SW 1271 (cell line): Measurements from ENCODE around the gene FIBCD1.

Source experiments
- DNase-seq, 2 experiments: peaks; one replicate each; lab custom pipeline; 2025; lab: John Stamatoyannopoulos, UW

The FIBCD1 gene

DNA sequence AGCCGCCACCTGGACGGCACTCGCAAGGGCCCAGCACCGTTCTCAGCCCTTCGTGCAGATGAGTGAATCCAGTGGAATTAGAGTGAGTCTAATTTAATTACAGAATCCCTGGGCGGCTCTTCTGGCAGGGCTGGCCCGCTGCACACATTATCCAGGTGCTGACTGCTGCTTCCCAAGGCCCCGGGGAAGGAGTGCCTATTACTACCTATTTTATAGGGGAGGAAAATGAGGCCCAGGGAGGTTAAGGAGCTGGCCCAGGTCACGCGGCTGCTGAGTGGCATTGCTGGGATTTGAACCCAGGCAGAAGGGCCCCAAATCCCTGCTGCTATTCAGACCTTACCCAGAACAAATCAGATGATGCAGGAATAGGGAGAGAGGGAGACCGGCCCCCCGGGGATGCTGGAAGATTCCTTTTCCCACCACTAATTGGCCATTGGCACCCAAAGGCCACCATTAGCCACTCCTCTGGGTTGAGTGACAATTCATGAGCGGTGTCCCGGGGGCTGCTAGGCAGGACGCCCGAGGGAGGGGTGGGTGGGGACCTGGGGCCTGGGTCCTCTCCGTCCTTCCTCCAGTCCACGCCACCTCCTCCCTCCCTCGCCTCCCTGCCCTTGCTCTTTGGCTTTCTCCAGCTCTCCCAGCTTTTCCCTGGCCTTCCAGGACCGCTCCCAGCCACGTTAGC is 32.2 kb downstream of the FIBCD1 start:
- DNase-seq: no peak

DNA sequence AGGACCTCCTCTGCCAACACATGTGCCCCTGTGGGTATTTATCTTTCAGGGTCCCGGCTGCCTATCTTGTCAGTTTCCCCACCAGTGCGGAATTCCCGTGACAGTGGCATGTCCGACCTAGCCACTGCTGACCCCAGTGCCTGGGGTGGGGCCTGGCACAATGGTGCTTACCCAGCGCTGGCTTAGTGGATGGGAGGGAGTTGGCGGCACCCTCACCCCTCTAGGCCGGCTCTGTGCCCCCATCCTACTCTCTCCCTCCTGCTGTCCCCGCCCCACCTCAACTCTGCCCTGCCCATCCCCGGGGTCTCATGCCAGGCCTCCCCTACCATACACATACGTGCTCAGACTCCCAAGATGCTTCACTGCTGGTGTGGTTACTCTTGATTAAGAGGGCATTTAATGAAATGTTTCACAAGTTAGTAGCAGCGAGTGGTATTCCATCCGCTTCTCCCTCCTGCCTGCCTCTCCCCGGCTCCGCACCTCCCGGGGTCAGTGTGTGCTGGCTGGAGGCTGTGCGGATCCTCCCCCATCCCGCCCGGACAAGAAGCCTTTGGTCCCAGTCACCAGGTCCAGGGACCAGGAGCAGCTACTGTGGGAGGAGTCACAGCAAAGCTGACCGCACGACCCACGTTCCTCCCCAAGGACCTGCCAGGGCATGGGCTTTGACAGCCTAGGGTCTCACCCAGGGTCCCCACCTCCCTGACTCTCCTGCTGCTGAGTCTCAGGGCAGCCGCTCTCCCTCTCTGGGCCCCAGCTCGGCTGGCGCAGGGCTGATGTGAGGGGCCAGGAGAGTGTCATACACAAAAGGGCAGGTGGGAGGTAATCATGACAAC is 32.9 kb downstream of the FIBCD1 start:
- DNase-seq: no peak

DNA sequence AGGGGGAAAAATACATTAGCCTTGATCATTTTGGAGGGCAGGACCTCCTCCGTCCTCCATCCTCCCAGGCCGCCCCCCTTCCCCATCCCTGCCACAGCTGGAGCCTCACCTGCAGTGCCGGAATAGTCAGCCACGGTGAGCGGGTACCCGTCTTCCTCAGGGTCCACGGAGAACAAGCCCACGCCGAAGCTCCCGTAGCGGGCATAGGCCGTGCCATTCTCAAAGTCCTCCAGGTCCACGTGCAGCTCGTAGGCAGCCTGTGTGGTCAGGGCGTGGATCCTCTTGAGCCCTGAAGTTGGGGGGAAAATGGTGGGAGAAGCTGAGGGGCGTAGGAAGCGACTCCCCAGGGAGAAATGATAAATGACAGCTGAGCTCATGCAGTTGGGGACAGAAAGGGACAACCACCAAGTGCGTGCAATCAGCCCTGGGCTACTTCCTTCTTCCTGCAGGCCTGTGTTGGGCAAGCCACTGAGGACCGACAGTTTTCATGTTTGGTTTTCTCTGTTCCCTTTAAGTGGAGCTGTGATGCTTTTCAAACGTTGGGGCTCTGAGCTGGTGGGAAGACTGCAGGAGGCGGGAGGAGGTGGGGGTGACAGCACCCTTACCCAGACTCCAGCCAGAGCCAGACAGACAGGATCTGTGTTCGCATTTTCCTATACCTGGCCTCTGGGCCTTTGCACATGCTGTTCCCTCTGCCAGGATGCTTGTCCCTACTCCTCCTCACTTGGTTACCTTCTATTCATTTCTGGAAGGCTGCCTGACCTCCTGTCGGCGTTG is 33.7 kb downstream of the FIBCD1 start:
- no peak for DNase-seq

DNA sequence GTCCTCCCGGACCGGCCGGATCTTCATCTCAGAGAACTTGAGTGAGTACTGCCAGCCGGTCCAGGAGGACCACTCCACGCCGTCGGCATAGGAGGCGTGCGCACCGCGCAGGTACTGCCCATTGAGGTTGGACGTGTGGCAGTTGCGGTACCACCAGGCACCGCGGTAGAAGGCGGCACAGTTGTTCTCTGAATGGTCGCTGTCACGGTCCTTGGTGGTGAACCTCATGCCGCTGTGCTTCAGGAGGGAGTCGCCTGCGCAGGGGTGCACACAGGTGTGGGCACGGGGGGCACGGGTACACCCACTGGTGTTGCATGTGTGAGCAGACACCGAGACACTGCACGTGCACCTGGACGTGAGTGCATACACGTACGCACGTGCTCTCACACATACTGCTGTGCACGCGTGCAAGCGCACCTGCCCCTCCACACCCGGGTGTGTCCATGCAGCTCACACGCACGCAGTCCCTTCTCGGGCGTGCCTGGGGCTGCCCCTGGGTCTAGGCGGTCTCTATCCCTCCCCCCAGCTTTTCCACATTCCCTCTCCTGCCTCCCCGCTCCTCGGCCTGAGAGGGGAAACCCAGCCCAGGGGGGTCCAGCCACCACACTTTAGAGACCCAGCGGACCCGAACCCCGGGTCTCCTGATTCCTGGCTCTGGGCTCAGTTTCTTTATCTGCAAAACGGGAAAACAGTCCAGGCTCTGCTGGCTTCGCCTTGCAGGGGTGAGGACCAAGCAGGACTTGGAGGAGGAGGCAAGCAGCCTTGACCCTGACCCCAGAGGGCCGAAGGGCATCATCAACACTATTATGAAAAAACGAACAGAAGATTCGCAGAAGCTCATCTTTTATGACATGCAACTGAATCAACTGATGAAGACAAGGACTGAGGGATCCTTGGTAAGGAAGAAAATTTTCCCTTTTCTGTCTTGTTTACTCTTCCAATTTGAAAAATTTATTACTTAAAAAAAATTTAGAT is 34.7 kb downstream of the FIBCD1 start:
- DNase-seq: no peak

- DNase-seq: no peak
Measured at GRCh38 chr9:130903194-130904069, 35.6 kb downstream of the FIBCD1 start.

GRCh38 chr9:130902204-130903185 is 36.6 kb downstream of the FIBCD1 start:
- no peak for DNase-seq

GRCh38 chr9:130901498-130902203 is 37.4 kb downstream of the FIBCD1 start:
- DNase-seq: no peak

GRCh38 chr9:130900701-130901497 is 38.1 kb downstream of the FIBCD1 start:
- no peak for DNase-seq

GRCh38 chr9:130899051-130899748 is 39.8 kb downstream of the FIBCD1 start:
- no peak for DNase-seq

- no peak for DNase-seq
Measured at GRCh38 chr9:130898552-130898852, 40.5 kb downstream of the FIBCD1 start.

DNA sequence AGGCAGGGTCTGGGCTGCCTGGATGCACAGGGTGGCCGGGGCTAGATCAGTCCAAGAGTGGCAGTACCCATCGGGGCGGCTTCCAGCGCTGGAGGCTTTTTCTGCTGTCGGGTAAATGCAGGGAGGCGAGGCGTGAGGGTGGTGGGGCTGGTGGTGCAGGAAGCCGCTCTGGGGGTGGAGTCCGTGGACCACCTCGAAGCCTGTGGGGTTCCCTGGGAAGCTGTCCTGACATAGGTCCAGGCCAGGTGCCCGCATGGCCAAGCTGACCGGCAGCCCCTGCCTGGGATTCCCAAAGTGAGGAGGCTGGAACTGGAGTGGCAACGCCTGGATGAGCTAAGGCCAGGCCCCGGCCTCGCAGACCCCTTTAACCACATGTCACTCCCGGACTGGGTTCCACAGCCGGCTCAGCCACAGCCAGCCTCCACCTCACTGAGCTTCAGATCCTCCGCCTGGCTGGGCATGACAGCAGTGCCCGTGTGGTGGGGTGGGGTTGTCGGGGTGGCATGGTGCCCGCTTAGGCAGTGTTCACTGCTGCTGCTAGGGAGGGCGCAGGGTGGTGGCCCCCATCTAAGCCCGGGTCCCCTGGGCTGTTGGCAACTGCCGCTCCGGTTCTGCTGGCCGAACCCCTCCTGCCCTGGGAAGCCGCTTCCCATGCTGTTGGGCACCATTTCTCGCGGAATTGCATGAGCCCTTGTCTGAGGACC is 41.0 kb downstream of the FIBCD1 start:
- DNase-seq: no peak

GRCh38 chr9:130897105-130897751 is 41.8 kb downstream of the FIBCD1 start:
- no peak for DNase-seq

GRCh38 chr9:130896233-130897014 is 42.6 kb downstream of the FIBCD1 start, which contains the start of gene QRFP:
QRFP (minus strand) TSS chr9:130896812; CDS start chr9:130893838, 2,974 bp downstream.
- no peak for DNase-seq

GRCh38 chr9:130895481-130896232 is 43.4 kb downstream of the FIBCD1 start:
- no peak for DNase-seq
